Measurements from ENCODE around the gene XPNPEP3. TPM values are rescaled to one million over a fixed set of nuclear protein-coding genes. Genes with fewer than 3 reads are reported as not detected.
"Not testable (repeated sequence)": the region's sequence is repeated elsewhere in the genome, so short reads cannot be mapped to it uniquely, and the experiment has no call there.

Gene XPNPEP3
- total RNA-seq, 2 donors from 2014 or later, result 9.4 to 12.5 TPM

DNA sequence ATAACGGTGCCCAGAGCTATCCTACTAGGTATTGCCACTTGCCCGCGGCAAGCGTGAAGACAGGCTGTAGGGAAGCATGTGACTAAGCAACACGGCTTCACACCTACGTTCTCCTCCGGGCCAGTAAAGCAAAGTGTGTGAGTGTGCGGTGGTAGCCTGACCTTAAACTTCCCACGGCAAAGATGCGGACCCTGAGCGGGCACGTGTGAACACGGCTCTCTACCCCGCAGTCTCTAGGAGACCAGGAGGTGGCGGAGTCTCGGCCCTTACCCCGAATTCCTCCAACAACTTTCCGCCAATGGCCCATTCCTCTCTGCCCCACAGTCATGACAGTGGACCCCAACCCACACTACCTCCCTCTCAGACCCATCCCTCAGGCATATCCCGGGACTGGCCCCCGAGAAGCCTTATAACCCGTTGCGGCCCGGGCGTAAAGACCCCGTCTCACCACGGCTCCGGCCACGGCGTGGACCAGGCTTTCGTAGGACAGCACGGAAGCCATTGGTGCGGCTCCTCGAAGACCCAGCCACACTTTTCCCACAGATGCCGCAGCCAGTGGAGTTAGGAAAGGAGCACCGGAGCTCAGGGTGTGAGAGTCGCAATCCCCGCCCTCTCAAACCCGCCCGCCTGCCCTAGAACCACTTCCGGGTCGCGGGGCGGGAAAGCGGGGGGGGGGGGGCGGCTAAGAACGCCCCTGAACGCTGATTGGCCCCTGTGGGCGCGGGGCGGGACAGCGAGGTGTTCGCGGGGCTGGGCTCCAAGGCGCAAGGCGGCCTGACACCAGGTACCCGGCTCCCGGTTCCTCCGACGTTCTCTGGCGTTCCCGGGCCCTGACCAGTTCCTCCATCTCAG, 38.0 kb upstream of the XPNPEP3 start, which contains the start of gene SLC25A17:
Gene SLC25A17, minus strand, starts transcription at position 600 of the 852 bp plus-strand sequence. Its CDS starts 98 bp downstream, at position 502.
- Histone ChIP-seq H3K9me3 (no peaks in the 10 kb centered on the region), H3K27ac (peak within 1 kb of the TSS; percentile 83), H3K4me1 (peaks cover 0 to 21% of the 10 kb centered on the region in 2 donors), H3K27me3 (no peaks in the 10 kb centered on the region), H3K36me3 (peaks cover 10% of the 10 kb centered on the region), H3K4me3 (peak within 1 kb of the TSS; percentile 65 to 89)
- DNase-seq (ENCODE audit: low spot score), result peak; percentile 87
- TF ChIP-seq, protein P1, sequence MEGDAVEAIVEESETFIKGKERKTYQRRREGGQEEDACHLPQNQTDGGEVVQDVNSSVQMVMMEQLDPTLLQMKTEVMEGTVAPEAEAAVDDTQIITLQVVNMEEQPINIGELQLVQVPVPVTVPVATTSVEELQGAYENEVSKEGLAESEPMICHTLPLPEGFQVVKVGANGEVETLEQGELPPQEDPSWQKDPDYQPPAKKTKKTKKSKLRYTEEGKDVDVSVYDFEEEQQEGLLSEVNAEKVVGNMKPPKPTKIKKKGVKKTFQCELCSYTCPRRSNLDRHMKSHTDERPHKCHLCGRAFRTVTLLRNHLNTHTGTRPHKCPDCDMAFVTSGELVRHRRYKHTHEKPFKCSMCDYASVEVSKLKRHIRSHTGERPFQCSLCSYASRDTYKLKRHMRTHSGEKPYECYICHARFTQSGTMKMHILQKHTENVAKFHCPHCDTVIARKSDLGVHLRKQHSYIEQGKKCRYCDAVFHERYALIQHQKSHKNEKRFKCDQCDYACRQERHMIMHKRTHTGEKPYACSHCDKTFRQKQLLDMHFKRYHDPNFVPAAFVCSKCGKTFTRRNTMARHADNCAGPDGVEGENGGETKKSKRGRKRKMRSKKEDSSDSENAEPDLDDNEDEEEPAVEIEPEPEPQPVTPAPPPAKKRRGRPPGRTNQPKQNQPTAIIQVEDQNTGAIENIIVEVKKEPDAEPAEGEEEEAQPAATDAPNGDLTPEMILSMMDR (IDR thresholded peaks at IDR 0.05), result peak; percentile 15 to 55

DNA sequence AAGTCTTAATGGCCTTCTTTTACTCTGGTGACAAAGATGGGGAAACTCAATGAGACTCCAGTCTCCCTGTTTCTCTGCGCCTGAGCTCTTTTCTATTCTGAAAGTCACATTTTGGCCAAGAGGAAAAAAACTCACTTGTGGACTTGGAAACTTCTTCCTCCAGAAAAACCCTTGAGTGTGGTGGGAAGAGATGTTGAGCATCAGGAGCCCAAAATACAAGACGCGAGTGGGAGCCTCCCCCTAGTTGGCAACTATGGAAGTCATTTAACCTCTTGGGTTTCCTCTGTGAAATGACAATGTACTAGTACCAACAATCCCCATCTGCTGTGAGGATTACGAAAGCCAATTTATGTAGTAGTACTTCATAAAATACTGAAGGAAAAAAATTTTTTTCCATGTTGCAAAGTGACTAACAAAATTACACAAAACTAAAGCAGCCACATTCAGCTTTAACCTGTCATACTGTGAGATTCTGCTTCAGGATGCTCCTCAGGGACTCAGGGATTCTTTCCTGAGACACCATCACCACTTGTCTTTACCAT, 37.3 kb upstream of the XPNPEP3 start:
- H3K27me3 ChIP-seq, result no peaks in the 10 kb centered on the region

DNA sequence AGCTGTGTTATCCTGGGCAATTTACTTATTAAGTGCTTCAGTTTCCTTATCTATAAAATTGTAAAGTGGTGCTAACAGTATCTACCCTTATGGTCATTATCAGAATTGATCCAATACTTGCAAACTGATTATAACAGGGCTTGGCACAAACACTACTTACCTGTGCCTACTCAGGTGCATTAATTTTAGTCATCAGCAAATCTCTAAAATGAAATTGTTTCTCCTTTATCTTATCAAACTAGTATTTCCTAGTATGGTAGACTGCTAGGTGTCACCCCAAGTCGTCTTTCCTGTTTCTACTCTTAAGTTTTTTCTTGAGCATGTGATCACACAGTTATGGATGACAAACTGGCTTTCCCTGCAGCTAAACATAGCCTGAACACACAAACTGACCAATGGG, 33.5 kb upstream of the XPNPEP3 start:
- no peaks in the 10 kb centered on the region for H3K27me3 ChIP-seq
- H3K4me3 ChIP-seq, result no peak overlapping the region
- no peak overlapping the region for H3K27ac ChIP-seq
- no peak for DNase-seq (ENCODE audit: low spot score)
- TF ChIP-seq, protein P1 (IDR thresholded peaks at IDR 0.05), result no peak
- H3K4me1 ChIP-seq, result peaks cover 0 to 7% of the 10 kb centered on the region in 2 donors
- no peaks in the 10 kb centered on the region for H3K9me3 ChIP-seq
- peaks cover 43% of the 10 kb centered on the region for H3K36me3 ChIP-seq

More for the DNA sequence above, 37.3 kb upstream of the XPNPEP3 start:
- DNase-seq (ENCODE audit: low spot score), result no peak
- Histone ChIP-seq H3K4me3 (peak overlapping the region; percentile 65 to 89), H3K27ac (peak overlapping the region; percentile 83), H3K9me3 (no peaks in the 10 kb centered on the region), H3K36me3 (peaks cover 17% of the 10 kb centered on the region), H3K4me1 (peaks cover 0 to 21% of the 10 kb centered on the region in 2 donors)
- TF ChIP-seq, protein P1 (IDR thresholded peaks at IDR 0.05), result no peak

DNA sequence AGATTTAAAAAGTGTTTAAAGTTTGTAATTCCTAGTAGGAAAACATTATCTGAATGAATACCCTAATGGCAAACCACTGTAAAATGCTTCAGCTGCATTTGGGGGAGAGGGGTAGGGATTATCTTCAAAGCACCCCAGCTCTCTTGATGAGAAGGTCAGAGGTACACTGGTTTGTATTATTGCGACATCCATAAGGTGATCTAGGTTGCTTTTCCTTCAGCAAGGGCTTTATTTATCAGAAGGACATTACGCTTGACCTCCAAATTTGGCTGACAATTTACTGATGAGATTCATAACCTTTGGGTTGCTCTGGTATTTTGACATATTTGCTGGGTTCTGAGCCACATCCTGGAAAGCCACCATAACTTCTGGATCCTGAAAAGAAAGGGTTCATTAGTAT, 30.7 kb upstream of the XPNPEP3 start:
- not testable (repeated sequence) for H3K27me3 ChIP-seq; H3K9me3 ChIP-seq; DNase-seq (ENCODE audit: low spot score); H3K4me3 ChIP-seq; H3K27ac ChIP-seq; H3K4me1 ChIP-seq
- peaks cover 70% of the 10 kb centered on the region for H3K36me3 ChIP-seq

DNA sequence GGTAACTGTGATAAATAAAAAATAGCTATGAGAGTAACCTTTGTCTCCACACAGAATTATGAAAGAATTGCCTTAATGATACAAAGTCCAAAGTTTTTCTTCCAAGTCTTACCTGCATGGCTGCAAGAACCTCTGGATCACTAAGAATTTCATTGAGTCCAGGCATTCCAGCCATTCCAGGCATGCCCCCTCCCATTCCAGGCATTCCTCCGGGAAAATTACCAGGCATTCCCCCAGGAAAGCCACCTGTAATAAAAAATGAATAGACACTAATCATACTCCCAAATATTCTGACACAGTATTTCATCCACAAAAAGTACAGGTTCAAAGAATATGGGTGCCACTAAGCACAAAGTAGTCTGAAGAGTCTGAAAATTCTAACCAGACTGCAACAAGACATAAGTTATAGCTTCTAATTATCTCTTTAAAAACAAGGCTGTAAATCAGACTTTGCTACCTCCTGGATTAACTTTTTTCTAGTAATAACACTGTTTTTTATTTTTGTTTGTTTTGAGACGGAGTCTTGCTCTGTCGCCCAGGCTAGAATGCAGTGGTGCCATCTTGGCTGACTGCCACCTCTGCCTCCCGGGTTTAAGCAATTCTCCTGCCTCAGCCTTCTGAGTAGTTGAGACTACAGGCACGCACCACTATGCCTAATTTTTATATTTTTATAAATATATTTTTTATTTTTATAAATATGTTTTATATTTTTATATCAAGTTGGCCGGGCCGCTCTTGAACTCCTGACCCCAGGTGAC, 29.8 kb upstream of the XPNPEP3 start:
- H3K36me3 ChIP-seq, result peaks cover 78% of the 10 kb centered on the region
- no peak overlapping the region for H3K4me3 ChIP-seq
- no peak for DNase-seq (ENCODE audit: low spot score)
- H3K9me3 ChIP-seq, result no peaks in the 10 kb centered on the region
- TF ChIP-seq, protein P1 (IDR thresholded peaks at IDR 0.05), result no peak
- no peaks in the 10 kb centered on the region for H3K4me1 ChIP-seq
- no peak overlapping the region for H3K27ac ChIP-seq
- H3K27me3 ChIP-seq, result no peaks in the 10 kb centered on the region

DNA sequence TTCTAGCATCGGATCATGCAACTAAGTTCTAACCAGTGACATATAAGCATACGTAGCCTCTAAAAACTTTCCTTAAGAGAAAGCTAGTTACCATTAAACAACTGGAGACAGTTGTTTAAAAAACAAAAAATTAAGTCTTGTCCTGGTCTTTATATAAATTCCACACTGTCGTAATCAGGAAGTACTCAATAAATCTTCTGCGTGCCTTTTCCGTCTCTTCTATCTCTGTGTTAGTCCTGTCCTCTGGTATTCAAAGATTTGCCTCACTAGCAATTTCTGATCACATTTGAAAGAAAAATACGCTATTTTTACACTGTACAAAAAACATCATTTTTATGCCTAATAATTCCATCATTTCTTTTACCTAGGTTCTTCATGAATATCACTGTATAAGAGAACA, 27.8 kb upstream of the XPNPEP3 start:
- TF ChIP-seq, protein P1 (IDR thresholded peaks at IDR 0.05), result no peak
- no peaks in the 10 kb centered on the region for H3K4me1 ChIP-seq
- H3K27me3 ChIP-seq, result no peaks in the 10 kb centered on the region
- no peak for DNase-seq (ENCODE audit: low spot score)
- H3K27ac ChIP-seq, result no peak overlapping the region
- H3K9me3 ChIP-seq, result no peaks in the 10 kb centered on the region
- peaks cover 82% of the 10 kb centered on the region for H3K36me3 ChIP-seq
- H3K4me3 ChIP-seq, result no peak overlapping the region
